Measurements from ENCODE around the gene EDIL3.

EDIL3 gene

DNA sequence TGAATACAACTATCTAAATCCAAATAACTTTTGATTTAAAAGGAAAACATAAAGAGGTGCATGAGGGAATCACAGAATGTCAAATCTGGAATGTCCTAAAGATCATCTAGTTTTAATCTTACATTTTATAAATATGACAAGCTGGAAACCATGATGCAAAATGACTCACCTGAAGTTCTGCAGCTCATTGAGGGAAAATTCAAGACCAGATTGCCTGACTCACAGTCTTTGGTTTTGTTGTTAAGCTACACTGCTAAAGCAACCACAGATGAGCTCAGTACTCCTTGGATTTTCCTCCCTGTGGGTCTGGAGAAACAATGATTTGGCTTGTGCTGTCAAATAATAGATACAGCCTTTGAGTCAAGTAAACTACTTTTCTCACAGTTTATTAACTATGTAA, 19.1 kb upstream of the EDIL3 start:
- TF ChIP-seq, protein P1, sequence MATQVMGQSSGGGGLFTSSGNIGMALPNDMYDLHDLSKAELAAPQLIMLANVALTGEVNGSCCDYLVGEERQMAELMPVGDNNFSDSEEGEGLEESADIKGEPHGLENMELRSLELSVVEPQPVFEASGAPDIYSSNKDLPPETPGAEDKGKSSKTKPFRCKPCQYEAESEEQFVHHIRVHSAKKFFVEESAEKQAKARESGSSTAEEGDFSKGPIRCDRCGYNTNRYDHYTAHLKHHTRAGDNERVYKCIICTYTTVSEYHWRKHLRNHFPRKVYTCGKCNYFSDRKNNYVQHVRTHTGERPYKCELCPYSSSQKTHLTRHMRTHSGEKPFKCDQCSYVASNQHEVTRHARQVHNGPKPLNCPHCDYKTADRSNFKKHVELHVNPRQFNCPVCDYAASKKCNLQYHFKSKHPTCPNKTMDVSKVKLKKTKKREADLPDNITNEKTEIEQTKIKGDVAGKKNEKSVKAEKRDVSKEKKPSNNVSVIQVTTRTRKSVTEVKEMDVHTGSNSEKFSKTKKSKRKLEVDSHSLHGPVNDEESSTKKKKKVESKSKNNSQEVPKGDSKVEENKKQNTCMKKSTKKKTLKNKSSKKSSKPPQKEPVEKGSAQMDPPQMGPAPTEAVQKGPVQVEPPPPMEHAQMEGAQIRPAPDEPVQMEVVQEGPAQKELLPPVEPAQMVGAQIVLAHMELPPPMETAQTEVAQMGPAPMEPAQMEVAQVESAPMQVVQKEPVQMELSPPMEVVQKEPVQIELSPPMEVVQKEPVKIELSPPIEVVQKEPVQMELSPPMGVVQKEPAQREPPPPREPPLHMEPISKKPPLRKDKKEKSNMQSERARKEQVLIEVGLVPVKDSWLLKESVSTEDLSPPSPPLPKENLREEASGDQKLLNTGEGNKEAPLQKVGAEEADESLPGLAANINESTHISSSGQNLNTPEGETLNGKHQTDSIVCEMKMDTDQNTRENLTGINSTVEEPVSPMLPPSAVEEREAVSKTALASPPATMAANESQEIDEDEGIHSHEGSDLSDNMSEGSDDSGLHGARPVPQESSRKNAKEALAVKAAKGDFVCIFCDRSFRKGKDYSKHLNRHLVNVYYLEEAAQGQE (IDR thresholded peaks at IDR 0.05; ENCODE audit: insufficient read depth in 1 of 2, low read depth in 2 of 2, low read length in 2 of 2) = no peak
- TF ChIP-seq TAF1 (IDR thresholded peaks at IDR 0.05; ENCODE audit: borderline replicate concordance, insufficient read depth, low read length) (no peak), FOXP2 (optimal IDR thresholded peaks at IDR 0.05; ENCODE audit: borderline replicate concordance, extremely low read depth, extremely low read length, insufficient read depth) (no peak), SIN3A (IDR thresholded peaks at IDR 0.05; ENCODE audit: borderline replicate concordance, insufficient read depth, low read length) (no peak), POLR2AphosphoS5 (IDR thresholded peaks at IDR 0.05; ENCODE audit: low read depth, low read length) (no peak)

DNA sequence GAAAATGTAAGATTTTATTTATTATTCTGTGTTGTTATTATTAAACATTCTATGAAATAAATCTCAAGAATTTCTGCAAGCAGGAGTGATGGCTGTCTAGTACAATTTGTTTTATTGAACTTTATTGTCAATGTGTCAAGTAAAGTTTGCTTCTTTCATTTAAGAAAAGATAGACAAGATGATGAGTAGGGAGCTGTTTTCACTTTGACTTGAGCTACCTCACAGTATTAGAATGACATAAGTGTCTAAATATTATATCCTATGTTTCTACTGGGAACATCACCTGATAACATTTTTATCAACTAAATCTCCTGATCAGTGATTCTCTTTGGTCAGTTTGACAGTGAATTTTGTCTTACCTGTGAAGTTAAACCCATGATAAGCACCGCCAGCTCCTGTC, 12.7 kb upstream of the EDIL3 start:
- TF ChIP-seq TAF1 (IDR thresholded peaks at IDR 0.05; ENCODE audit: borderline replicate concordance, insufficient read depth, low read length) (no peak), SIN3A (IDR thresholded peaks at IDR 0.05; ENCODE audit: borderline replicate concordance, insufficient read depth, low read length) (no peak), FOXP2 (optimal IDR thresholded peaks at IDR 0.05; ENCODE audit: borderline replicate concordance, extremely low read depth, extremely low read length, insufficient read depth) (no peak), POLR2AphosphoS5 (IDR thresholded peaks at IDR 0.05; ENCODE audit: low read depth, low read length) (no peak)
- TF ChIP-seq, protein P1 (IDR thresholded peaks at IDR 0.05; ENCODE audit: insufficient read depth in 1 of 2, low read depth in 2 of 2, low read length in 2 of 2) = no peak

DNA sequence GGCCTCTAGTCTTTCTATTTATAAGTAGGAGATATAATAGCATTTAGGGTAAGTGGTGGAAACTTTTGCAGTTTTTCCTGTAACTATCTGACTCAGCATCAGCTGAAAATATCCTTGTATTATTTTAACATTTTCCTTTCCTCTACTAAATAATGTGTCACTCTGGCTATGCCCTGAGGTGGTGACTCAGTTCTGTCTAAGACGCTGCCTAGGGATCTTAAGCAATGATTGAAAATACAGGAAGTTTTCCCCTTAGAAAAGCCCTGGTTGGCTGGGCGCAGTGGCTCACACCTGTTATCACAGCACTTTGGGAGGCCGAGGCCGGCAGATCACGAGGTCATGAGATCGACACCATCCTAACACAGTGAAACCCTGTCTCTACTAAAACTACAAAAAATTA, 9.3 kb upstream of the EDIL3 start:
- no peak for TF ChIP-seq POLR2AphosphoS5 (IDR thresholded peaks at IDR 0.05; ENCODE audit: low read depth, low read length)

DNA sequence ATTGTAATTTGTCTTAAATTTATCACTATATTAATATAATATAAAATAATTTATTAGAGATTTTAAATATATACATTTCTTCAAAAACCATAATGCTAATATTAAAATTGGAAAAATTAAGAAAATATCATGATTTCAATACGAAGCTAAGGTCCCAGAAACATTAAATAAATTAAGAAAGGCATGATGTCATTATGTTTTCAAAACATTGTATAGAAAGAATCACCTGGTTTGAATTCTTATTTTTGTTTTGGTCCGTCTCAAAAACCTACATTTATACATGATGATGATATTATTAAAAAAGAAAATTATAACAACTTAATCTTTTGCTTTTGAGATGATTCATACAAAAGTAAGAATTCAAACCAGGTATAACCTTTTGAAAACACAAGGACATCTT, 8.2 kb upstream of the EDIL3 start:
- TF ChIP-seq TAF1 (IDR thresholded peaks at IDR 0.05; ENCODE audit: borderline replicate concordance, insufficient read depth, low read length) = no peak
- no peak for TF ChIP-seq SIN3A (IDR thresholded peaks at IDR 0.05; ENCODE audit: borderline replicate concordance, insufficient read depth, low read length)
- no peak for TF ChIP-seq POLR2AphosphoS5 (IDR thresholded peaks at IDR 0.05; ENCODE audit: low read depth, low read length)
- TF ChIP-seq, protein P1 (IDR thresholded peaks at IDR 0.05; ENCODE audit: insufficient read depth in 1 of 2, low read depth in 2 of 2, low read length in 2 of 2) = no peak
- no peak for TF ChIP-seq FOXP2 (optimal IDR thresholded peaks at IDR 0.05; ENCODE audit: borderline replicate concordance, extremely low read depth, extremely low read length, insufficient read depth)

DNA sequence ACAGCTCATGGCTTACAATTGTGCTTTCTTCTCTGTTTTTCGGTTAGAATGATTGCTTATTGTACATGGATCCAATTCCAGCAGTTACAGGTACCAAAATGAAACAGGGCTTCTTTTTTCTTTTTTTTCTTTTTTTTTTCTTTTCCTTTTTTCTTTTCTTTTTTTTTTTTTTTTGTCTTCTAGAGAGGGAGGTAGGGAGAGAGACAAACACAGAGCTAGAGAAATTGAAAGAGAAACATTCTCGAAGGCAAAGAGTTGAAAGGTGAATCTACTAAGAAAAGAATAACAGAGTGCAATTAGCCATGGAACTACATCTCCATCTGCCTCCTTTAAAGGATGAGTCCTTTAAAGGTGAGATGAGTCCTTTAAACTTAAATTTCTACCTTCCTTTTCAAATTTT, 1.0 kb upstream of the EDIL3 start:
- TF ChIP-seq FOXP2 (optimal IDR thresholded peaks at IDR 0.05; ENCODE audit: borderline replicate concordance, extremely low read depth, extremely low read length, insufficient read depth) = no peak
- TF ChIP-seq TAF1 (IDR thresholded peaks at IDR 0.05; ENCODE audit: borderline replicate concordance, insufficient read depth, low read length) = no peak
- TF ChIP-seq, protein P1 (IDR thresholded peaks at IDR 0.05; ENCODE audit: insufficient read depth in 1 of 2, low read depth in 2 of 2, low read length in 2 of 2) = no peak

Data from PFSK-1 (cell line).